Ammon's horn (tissue), 1 donor: ENCODE results near the gene MSRB3.

Source experiments
- DNase-seq: peaks from one replicate; pipeline ENCODE4 v3.0.0-alpha.2; 2016; ENCODE audit warnings: low spot score

Gene MSRB3

GRCh38 chr12:65325183-65325582 is 46.7 kb downstream of the MSRB3 start:
- DNase-seq = no peak

- no peak for DNase-seq
Measured at GRCh38 chr12:65326616-65327015, 48.1 kb downstream of the MSRB3 start.

GRCh38 chr12:65327207-65328076 is 49.0 kb downstream of the MSRB3 start:
- peak; percentile 25 for DNase-seq

- DNase-seq = no peak
Measured at GRCh38 chr12:65329721-65330120, 51.2 kb downstream of the MSRB3 start.

GRCh38 chr12:65330331-65330730 is 51.8 kb downstream of the MSRB3 start:
- DNase-seq = no peak

GRCh38 chr12:65331456-65331855 is 53.0 kb downstream of the MSRB3 start:
- DNase-seq = no peak

GRCh38 chr12:65333649-65334048 is 55.2 kb downstream of the MSRB3 start:
- no peak for DNase-seq

GRCh38 chr12:65334521-65334920 is 56.0 kb downstream of the MSRB3 start:
- DNase-seq = no peak

- DNase-seq = peak; percentile 10
Measured at GRCh38 chr12:65335021-65335714, 56.7 kb downstream of the MSRB3 start.

- DNase-seq = no peak
Measured at GRCh38 chr12:65335981-65336380, 57.5 kb downstream of the MSRB3 start.

- no peak for DNase-seq
Measured at GRCh38 chr12:65339161-65339560, 60.7 kb downstream of the MSRB3 start.

- DNase-seq = no peak
Measured at GRCh38 chr12:65343230-65343629, 64.7 kb downstream of the MSRB3 start.

- DNase-seq = no peak
Measured at GRCh38 chr12:65343801-65344200, 65.3 kb downstream of the MSRB3 start.

GRCh38 chr12:65355461-65355860 is 77.0 kb downstream of the MSRB3 start:
- no peak for DNase-seq

GRCh38 chr12:65362234-65363031 is 84.0 kb downstream of the MSRB3 start:
- no peak for DNase-seq

- DNase-seq = no peak
Measured at GRCh38 chr12:65364046-65364445, 85.6 kb downstream of the MSRB3 start.

- no peak for DNase-seq
Measured at GRCh38 chr12:65367396-65367795, 88.9 kb downstream of the MSRB3 start.

GRCh38 chr12:65368055-65368454 is 89.6 kb downstream of the MSRB3 start:
- no peak for DNase-seq

GRCh38 chr12:65372574-65372973 is 94.1 kb downstream of the MSRB3 start:
- DNase-seq = no peak

GRCh38 chr12:65384240-65384639 is 105.8 kb downstream of the MSRB3 start:
- DNase-seq = no peak

- no peak for DNase-seq
Measured at GRCh38 chr12:65387396-65387795, 108.9 kb downstream of the MSRB3 start.

GRCh38 chr12:65389436-65389835 is 111.0 kb downstream of the MSRB3 start:
- no peak for DNase-seq

- DNase-seq = no peak
Measured at GRCh38 chr12:65391711-65392110, 113.2 kb downstream of the MSRB3 start.
